Measurements from ENCODE around the gene IKBKE. TPM values are rescaled to one million over a fixed set of nuclear protein-coding genes. Genes with fewer than 3 reads are reported as not detected.

Gene IKBKE
- total and polyA plus RNA-seq, 2 donors (not counting 3 experiments of a cell fraction or from before 2014, with no cell fraction given), result 17.9 to 20.7 TPM

- ChIA-PET POLR2A (no interaction called here), CTCF (interaction anchor here (0.6 to 7.7 kb wide), 3 partner anchors 15 to 62 kb away, joined by 3 to 427 read pairs (median 3); no protein-coding TSS in a partner anchor)
- FAIRE-seq (no peak), DNase-seq (ENCODE audit: low read depth, low spot score) (no peak)
- dilution Hi-C loops (cut with MboI; ENCODE audit: extremely low pct_ligation_motif_present, low sequenced_read_pairs) (no loop called here), intact Hi-C loops (cut with micrococcal nuclease) (no loop called here)
- H3K27me3 ChIP-seq (ENCODE audit: control insufficient read depth in 2 of 2, insufficient read depth in 2 of 2, low read length in 2 of 2), result peaks cover 0 to 13% of the 10 kb centered on the region in 2 experiments
- no peak overlapping the region for H3K4me2 ChIP-seq (ENCODE audit: insufficient read depth, low read length)
- no peak overlapping the region for H3K4me3 ChIP-seq (replicated peaks in 1 of 3; ENCODE audit: insufficient read depth in 1 of 3, low read depth in 1 of 3, low read length in 3 of 3)
- H4K20me1 ChIP-seq (replicated peaks; ENCODE audit: control insufficient read depth, extremely low read depth, insufficient read depth, low read length), result no peaks in the 10 kb centered on the region
- H3K9ac ChIP-seq (replicated peaks; ENCODE audit: extremely low read depth, insufficient read depth, low read length), result no peak overlapping the region
- no peaks in the 10 kb centered on the region for H3K9me1 ChIP-seq (replicated peaks; ENCODE audit: control insufficient read depth, extremely low read depth, insufficient read depth, low read length)
- TF ChIP-seq POLR2A (IDR thresholded peaks at IDR 0.05; ENCODE audit: low read depth, low read length) (no peak), FOS (IDR thresholded peaks at IDR 0.05; ENCODE audit: borderline replicate concordance, insufficient read depth, low read length) (no peak), GATA2 (IDR thresholded peaks at IDR 0.05; ENCODE audit: insufficient read depth, insufficient read length, low read depth, low read length) (no peak), MYC (IDR thresholded peaks at IDR 0.05; ENCODE audit: low read depth, low read length) (no peak), MAX (IDR thresholded peaks at IDR 0.05; ENCODE audit: insufficient read depth, insufficient read length) (no peak), CTCF (IDR thresholded peaks at IDR 0.05; ENCODE audit: extremely low read depth in 1 of 2, insufficient read depth in 1 of 2, low read depth in 1 of 2, low read length in 2 of 2) (no peak), EZH2 (IDR thresholded peaks at IDR 0.05; ENCODE audit: borderline replicate concordance, low read depth, low read length, severe bottlenecking) (no peak), POLR2AphosphoS5 (IDR thresholded peaks at IDR 0.05; ENCODE audit: insufficient read depth, low read depth, low read length) (no peak), JUN (IDR thresholded peaks at IDR 0.05; ENCODE audit: borderline replicate concordance, insufficient read depth, insufficient read length, low read depth) (no peak)
- H2AFZ ChIP-seq (ENCODE audit: low read depth, low read length), result no peak overlapping the region
- H3K4me1 ChIP-seq (ENCODE audit: control insufficient read depth, extremely low read depth, insufficient read depth, low read length), result no peaks in the 10 kb centered on the region
- BruUV-seq (replicated peaks), result no TSS peak
- H3K79me2 ChIP-seq (ENCODE audit: control insufficient read depth, insufficient read depth, low read length), result no peaks in the 10 kb centered on the region
- H3K27ac ChIP-seq (ENCODE audit: insufficient read depth, low read depth, low read length), result no peak overlapping the region
- H3K36me3 ChIP-seq (ENCODE audit: control insufficient read depth in 2 of 2, extremely low read depth in 1 of 2, insufficient read depth in 2 of 2, low read length in 2 of 2), result no peaks in the 10 kb centered on the region
- H3K9me3 ChIP-seq (replicated peaks; ENCODE audit: control insufficient read depth, insufficient read depth, low read length), result no peaks in the 10 kb centered on the region
Observed at GRCh38 chr1:206540044-206540780, 69.9 kb downstream of the IKBKE start.

All from endothelial cell of umbilical vein (primary cell).